RWPE1 (cell line): ENCODE data around the gene APOL1.
"Not testable (repeated sequence)": the region's sequence is repeated elsewhere in the genome, so short reads cannot be mapped to it uniquely, and the experiment has no call there.

Source experiments
- CTCF ChIA-PET: fragments of 350-600 bp; sonication (Branson Sonifier 250); formaldehyde crosslinking; extraction: SDS; loops from one replicate; lab custom pipeline; 2021; lab: Yijun Ruan, JAX
- POLR2A ChIA-PET: fragments of 400-600 bp; formaldehyde crosslinking; extraction: SDS; loops from one replicate; lab custom pipeline; 2020; ENCODE audit warnings: antibody characterized with exemption; ENCODE audit not compliant: low non-redundant PET; lab: Yijun Ruan, JAX
- DNase-seq: peaks from one replicate; pipeline ENCODE4 v3.0.0; 2012; ENCODE audit warnings: low spot score
- H3K27ac ChIP-seq: fragments of 450-650 bp; 2 replicates; pipeline ENCODE4 v1.5.1; 2017
- CTCF ChIP-seq: fragments of 450-650 bp; conservative IDR thresholded peaks from 2 replicates; pipeline ENCODE4 v1.5.1; 2017; ENCODE audit warnings: low read depth, mild to moderate bottlenecking

Gene APOL1

DNA sequence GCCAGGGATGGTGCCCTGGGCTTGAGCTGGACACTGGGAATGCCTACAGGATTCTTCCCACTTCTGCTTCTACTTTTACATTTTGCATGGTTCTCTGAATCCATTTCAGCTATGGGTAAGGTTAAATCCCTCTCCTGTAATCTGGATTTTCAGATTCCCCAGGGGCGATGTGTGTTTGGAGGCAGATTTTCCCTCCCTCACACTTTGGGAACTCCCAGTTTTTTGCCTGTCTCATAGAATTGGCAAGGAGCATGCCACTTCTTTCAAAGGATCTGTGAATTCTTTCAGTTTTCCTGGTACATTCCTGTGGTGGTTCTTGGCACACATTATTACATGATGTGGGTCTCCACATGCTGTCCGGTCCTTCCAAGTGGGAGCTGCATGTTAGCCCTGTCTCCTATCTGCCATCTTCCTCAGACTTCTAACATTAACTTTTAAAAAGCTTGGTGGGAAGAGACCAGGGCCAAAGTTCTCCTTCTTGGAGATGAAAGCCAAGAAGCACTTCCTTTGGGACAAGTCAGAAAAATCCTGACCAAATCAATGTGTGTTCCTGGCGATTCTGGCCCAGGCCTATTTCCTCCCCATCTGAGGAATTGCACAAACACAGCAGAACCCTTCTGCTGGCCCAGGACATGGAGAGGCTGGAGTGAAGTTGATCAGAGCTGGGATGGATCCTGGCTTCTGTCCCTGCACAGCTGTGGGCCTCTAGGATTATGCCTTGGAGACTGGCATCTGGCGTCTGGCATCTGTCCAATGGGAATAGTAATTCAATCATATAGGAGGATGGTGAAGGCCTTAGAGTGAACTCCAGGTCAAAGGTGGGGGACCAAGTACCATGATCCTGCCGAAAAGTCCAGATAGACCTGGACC is 8.2 kb upstream of the APOL1 start:
- ChIA-PET CTCF (no interaction called here), POLR2A (no interaction called here)
- H3K27ac ChIP-seq, result no peak overlapping the region
- no peak for TF ChIP-seq CTCF
- DNase-seq, result no peak

DNA sequence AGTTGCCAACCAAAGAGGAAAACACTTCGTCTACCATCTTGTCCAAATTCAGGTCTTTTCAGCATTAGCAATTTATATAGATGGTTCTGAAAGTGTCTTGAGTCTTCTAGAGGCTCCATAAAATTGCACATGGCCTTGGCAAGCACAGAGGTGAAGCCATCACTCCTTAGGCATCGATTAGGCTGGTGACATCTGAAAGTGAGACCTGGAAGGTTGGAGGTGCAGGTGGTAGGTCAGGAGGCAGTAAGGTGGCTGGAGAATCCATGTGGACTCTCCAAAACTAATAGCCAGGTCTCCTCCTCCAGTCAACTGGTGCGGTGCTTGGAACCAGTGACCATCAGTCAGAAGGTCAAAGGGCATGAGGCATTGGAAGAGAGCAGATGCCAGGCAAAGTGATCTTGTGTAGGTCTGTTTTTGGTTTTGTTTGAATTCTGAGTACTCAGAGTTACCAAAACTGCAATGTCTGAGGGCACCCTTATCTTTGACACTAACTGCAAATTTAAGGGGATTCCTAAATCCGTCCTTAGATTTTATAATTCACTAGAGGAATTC is 7.1 kb upstream of the APOL1 start:
- TF ChIP-seq CTCF, result no peak
- DNase-seq, result no peak
- CTCF ChIA-PET, result no interaction called here
- POLR2A ChIA-PET, result no interaction called here
- H3K27ac ChIP-seq, result no peak overlapping the region

GRCh38 chr22:36246718-36247117 is 6.2 kb upstream of the APOL1 start:
- POLR2A ChIA-PET, result no interaction called here

GRCh38 chr22:36247955-36248354 is 5.0 kb upstream of the APOL1 start:
- no peak overlapping the region for H3K27ac ChIP-seq
- DNase-seq, result no peak
- ChIA-PET POLR2A (no interaction called here), CTCF (no interaction called here)
- TF ChIP-seq CTCF, result no peak

More at GRCh38 chr22:36246718-36247117, 6.2 kb upstream of the APOL1 start:
- no peak for DNase-seq
- no peak for TF ChIP-seq CTCF
- CTCF ChIA-PET, result no interaction called here
- no peak overlapping the region for H3K27ac ChIP-seq

- POLR2A ChIA-PET, result no interaction called here
- no peak overlapping the region for H3K27ac ChIP-seq
- CTCF ChIA-PET, result no interaction called here
- DNase-seq, result no peak
- no peak for TF ChIP-seq CTCF
Measured at GRCh38 chr22:36249160-36249559, 3.8 kb upstream of the APOL1 start.

DNA sequence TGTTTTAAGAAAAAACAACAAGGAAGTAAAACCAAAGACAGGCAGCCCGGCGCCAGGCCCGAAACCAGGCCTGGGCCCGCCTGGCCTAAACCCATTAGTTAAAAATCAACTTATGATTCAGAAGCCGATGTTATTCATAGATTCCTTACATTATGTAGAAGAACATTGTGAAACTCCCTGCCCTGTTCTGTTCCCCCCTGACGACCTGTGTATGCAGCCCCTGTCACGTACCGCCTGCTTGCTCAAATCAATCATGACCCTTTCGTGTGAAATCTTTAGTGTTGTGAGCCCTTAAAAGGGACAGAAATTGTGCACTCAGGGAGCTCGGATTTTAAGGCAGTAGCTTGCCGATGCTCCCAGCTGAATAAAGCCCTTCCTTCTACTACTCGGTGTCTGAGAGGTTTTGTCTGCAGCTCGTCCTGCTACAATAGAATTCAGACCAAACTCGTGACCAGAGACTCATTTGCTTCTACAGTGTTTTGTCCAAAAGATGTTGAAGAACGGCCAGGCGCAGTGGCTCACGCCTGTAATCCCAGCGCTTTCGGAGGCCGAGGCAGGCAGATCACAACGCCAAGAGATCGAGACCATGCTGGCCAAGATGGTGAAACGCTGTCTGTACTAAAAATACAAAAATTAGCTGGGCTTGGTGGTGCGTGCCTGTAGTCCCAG is 2.5 kb upstream of the APOL1 start:
- CTCF ChIA-PET, result not testable (repeated sequence)

GRCh38 chr22:36251979-36252608 is 839 bp upstream of the APOL1 start:
- H3K27ac ChIP-seq, DNase-seq, POLR2A ChIA-PET: not testable (repeated sequence)
- CTCF ChIA-PET, result interaction anchor here (1.1 kb wide), 1 partner anchor 13 kb away, joined by 3 read pairs; the partner anchor contains the start of gene APOL2

More for the DNA sequence above, 2.5 kb upstream of the APOL1 start:
- DNase-seq, POLR2A ChIA-PET, H3K27ac ChIP-seq: not testable (repeated sequence)
